Loucy (cell line): ENCODE results near the gene STXBP2.

Experiments
- H2AFZ ChIP-seq: fragments of 200-600 bp; sonication (generic); 2 replicates; pipeline ENCODE4 v1.6.0; 2016; ENCODE audit warnings: antibody characterized with exemption, mild to moderate bottlenecking, low read length, moderate library complexity
- H3F3A ChIP-seq: fragments of 200-600 bp; 2 replicates; pipeline ENCODE4 v1.6.0; 2016; ENCODE audit warnings: antibody characterized with exemption, low read depth, mild to moderate bottlenecking
- H3K27me3 ChIP-seq: fragments of 200-600 bp; sonication (generic); 2 replicates; pipeline ENCODE4 v1.6.1; 2014; ENCODE audit warnings: low read length, mild to moderate bottlenecking; ENCODE audit not compliant: insufficient read depth, poor library complexity, severe bottlenecking
- H3K36me3 ChIP-seq: fragments of 200-600 bp; sonication (generic); 2 replicates; pipeline ENCODE4 v1.6.1; 2016; ENCODE audit warnings: low read length; ENCODE audit not compliant: insufficient read depth
- H3K4me1 ChIP-seq: fragments of 200-600 bp; sonication (generic); 2 replicates; pipeline ENCODE4 v1.5.1; 2014; ENCODE audit warnings: low read length, mild to moderate bottlenecking; ENCODE audit not compliant: insufficient read depth, poor library complexity, severe bottlenecking
- H3K4me2 ChIP-seq: fragments of 200-600 bp; sonication (generic); 2 replicates; pipeline ENCODE4 v1.6.0; 2014; ENCODE audit warnings: antibody characterized with exemption, low read length, low read depth, mild to moderate bottlenecking; ENCODE audit not compliant: poor library complexity, severe bottlenecking
- H3K4me3 ChIP-seq: fragments of 200-600 bp; sonication (generic); 2 replicates; pipeline ENCODE4 v1.5.1; 2014; ENCODE audit warnings: low read length, mild to moderate bottlenecking, mixed read lengths; ENCODE audit not compliant: poor library complexity, severe bottlenecking
- H3K79me2 ChIP-seq: fragments of 200-600 bp; sonication (generic); 2 replicates; pipeline ENCODE4 v1.6.1; 2014; ENCODE audit warnings: low read length; ENCODE audit not compliant: insufficient read depth
- H3K9ac ChIP-seq: fragments of 200-600 bp; sonication (generic); 2 replicates; pipeline ENCODE4 v1.6.0; 2014; ENCODE audit warnings: mild to moderate bottlenecking, low read depth, low read length, moderate library complexity; ENCODE audit not compliant: poor library complexity, severe bottlenecking
- H3K9me2 ChIP-seq: fragments of 200-600 bp; sonication (generic); replicated peaks from 2 replicates; pipeline ENCODE4 v1.6.1; 2016; ENCODE audit warnings: low read depth, low read length, mixed read lengths
- H3K9me3 ChIP-seq: fragments of 200-600 bp; sonication (generic); 2 replicates; pipeline ENCODE4 v1.6.1; 2014; ENCODE audit warnings: mild to moderate bottlenecking, antibody characterized with exemption, low read length, low read depth; ENCODE audit not compliant: insufficient read depth
- H4K20me1 ChIP-seq: fragments of 200-600 bp; sonication (generic); 2 replicates; pipeline ENCODE4 v1.6.0; 2014; ENCODE audit warnings: antibody characterized with exemption, low read length, mild to moderate bottlenecking; ENCODE audit not compliant: insufficient read depth, poor library complexity, severe bottlenecking
- EZH2phosphoT487 ChIP-seq: fragments of 200-600 bp; IDR thresholded peaks from 2 replicates; pipeline ENCODE4 v1.6.1; 2018; ENCODE audit warnings: antibody characterized with exemption, mild to moderate bottlenecking, moderate library complexity, borderline replicate concordance
- TF ChIP-seq, protein P1 (sequence below): fragments of 200-600 bp; sonication (generic); conservative IDR thresholded peaks from 2 replicates; pipeline ENCODE4 v1.5.1; 2014; ENCODE audit warnings: mild to moderate bottlenecking, antibody characterized with exemption, low read length

The STXBP2 gene

DNA sequence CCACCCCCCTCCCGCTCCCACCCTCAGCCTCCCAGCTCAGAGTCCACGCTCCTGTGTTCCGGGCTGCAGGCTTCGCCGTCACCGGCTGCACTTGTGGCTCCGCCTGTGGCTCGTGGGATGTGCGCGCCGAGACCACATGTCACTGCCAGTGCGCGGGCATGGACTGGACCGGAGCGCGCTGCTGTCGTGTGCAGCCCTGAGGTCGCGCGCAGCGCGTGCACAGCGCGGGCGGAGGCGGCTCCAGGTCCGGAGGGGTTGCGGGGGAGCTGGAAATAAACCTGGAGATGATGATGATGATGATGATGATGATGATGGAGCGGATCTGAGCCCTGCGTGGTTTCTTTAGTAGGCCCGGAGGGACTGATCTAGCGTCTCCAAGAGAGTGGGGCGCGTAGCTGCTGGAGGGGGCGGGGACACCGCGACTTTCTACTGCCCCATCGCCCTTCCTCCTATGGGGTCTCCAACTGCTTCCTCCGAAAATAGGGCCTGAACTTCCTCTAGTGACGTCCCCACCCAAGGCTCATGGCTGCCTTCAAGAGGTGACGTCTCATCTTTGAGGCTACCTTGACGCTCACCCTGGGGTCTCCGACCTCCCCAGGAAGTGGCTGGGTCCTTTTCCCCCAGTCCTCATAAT is 33.4 kb downstream of the STXBP2 start:
- no peak overlapping the region for H2AFZ ChIP-seq
- no peaks in the 10 kb centered on the region for H3K79me2 ChIP-seq
- H3K9me2 ChIP-seq = no peaks in the 10 kb centered on the region
- no peaks in the 10 kb centered on the region for H3K27me3 ChIP-seq
- no peak overlapping the region for H3K4me3 ChIP-seq
- H3K4me2 ChIP-seq = no peak overlapping the region
- no peaks in the 10 kb centered on the region for H3K9me3 ChIP-seq
- H4K20me1 ChIP-seq = no peaks in the 10 kb centered on the region
- H3F3A ChIP-seq = no peaks in the 10 kb centered on the region
- H3K36me3 ChIP-seq = no peaks in the 10 kb centered on the region
- H3K9ac ChIP-seq = no peak overlapping the region
- TF ChIP-seq, protein P1, sequence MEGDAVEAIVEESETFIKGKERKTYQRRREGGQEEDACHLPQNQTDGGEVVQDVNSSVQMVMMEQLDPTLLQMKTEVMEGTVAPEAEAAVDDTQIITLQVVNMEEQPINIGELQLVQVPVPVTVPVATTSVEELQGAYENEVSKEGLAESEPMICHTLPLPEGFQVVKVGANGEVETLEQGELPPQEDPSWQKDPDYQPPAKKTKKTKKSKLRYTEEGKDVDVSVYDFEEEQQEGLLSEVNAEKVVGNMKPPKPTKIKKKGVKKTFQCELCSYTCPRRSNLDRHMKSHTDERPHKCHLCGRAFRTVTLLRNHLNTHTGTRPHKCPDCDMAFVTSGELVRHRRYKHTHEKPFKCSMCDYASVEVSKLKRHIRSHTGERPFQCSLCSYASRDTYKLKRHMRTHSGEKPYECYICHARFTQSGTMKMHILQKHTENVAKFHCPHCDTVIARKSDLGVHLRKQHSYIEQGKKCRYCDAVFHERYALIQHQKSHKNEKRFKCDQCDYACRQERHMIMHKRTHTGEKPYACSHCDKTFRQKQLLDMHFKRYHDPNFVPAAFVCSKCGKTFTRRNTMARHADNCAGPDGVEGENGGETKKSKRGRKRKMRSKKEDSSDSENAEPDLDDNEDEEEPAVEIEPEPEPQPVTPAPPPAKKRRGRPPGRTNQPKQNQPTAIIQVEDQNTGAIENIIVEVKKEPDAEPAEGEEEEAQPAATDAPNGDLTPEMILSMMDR = no peak
- no peak for TF ChIP-seq EZH2phosphoT487
- H3K4me1 ChIP-seq = no peaks in the 10 kb centered on the region

DNA sequence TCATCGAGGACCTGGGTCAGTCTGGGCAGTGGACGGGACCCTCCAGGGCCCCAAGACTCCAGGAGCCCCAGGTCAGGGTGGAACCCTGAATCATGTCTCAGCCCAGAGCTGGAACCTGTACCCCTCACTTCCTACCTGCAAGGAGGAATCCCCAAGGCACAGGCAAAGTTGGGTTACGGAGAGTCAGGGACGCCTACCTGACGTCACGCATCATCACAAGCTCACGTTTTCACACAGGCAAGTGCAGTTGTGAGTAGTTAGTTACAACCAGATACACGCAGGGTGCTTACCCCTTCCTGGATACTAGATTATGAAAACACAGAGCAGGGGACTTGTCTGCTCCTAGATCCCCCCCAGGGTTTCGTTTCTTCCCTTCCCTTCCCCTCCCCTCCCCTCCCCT is 33.9 kb downstream of the STXBP2 start:
- Histone ChIP-seq H3K9me3 (no peaks in the 10 kb centered on the region), H2AFZ (no peak overlapping the region), H3F3A (no peaks in the 10 kb centered on the region), H4K20me1 (no peaks in the 10 kb centered on the region), H3K9me2 (no peaks in the 10 kb centered on the region), H3K4me1 (no peaks in the 10 kb centered on the region), H3K4me2 (no peak overlapping the region), H3K79me2 (no peaks in the 10 kb centered on the region), H3K4me3 (no peak overlapping the region), H3K36me3 (no peaks in the 10 kb centered on the region), H3K9ac (no peak overlapping the region), H3K27me3 (no peaks in the 10 kb centered on the region)
- no peak for TF ChIP-seq EZH2phosphoT487
- TF ChIP-seq, protein P1 = no peak

DNA sequence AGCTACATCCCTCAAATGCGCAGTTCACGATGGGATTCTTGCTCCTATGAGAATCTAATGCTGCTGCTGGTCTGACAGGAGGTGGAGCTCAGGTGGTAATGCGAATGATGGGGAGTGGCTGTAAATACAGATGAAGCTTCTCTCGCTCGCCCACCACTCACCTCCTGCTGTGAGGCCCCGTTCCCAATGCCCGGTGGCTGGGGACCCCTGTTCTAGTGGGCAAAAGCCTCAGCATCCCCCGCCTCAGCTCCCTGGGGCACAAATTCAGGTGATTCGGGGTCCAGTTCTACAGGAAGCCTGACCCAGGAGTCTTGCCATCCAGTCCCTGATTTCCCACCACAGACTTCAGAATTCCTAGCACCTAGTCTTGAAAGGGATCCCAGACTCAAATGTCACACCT is 35.6 kb downstream of the STXBP2 start:
- Histone ChIP-seq H4K20me1 (no peaks in the 10 kb centered on the region), H3K9me3 (no peaks in the 10 kb centered on the region), H3K79me2 (no peaks in the 10 kb centered on the region), H3K4me2 (no peak overlapping the region), H3K36me3 (no peaks in the 10 kb centered on the region), H3K9me2 (no peaks in the 10 kb centered on the region), H3K9ac (no peak overlapping the region), H3K4me3 (no peak overlapping the region), H3K27me3 (no peaks in the 10 kb centered on the region), H3K4me1 (peaks cover 13% of the 10 kb centered on the region), H3F3A (no peaks in the 10 kb centered on the region), H2AFZ (no peak overlapping the region)
- no peak for TF ChIP-seq EZH2phosphoT487
- TF ChIP-seq, protein P1 = no peak
